ENCODE data around the gene PP2D1. TPM values are rescaled to one million over a fixed set of nuclear protein-coding genes. Genes with fewer than 3 reads are reported as not detected.
"Not testable (repeated sequence)": the region's sequence is repeated elsewhere in the genome, so short reads cannot be mapped to it uniquely, and the experiment has no call there.

The PP2D1 gene
- total RNA-seq, 1 donor from 2014 or later, result not detected

DNA sequence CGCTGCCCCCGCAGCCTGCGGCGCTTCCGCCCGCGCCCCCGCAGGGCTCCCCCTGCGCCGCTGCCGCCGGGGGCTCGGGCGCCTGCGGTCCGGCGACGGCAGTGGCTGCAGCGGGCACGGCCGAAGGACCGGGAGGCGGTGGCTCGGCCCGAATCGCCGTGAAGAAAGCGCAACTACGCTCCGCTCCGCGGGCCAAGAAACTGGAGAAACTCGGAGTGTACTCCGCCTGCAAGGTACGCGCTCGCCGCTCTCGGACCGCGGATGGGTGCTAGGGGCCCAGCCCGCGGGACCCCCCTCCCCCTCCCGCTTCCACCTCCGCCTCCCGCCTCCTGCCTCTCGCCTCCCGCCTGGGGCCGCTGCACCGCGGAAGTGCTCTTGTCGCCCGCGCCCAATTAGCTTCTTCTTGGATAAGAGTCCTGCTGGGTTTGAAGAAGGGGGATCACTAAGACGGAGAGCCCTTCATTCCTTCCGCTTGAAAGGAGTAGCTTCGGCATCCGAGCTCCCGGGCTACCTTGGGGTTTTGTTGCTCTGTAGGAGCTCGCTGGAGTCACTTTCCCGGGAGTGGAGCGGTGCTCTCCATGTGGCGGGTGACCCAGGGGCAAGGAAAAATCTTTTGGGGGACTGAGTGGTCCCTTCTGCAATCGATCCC, 28.6 kb upstream of the PP2D1 start:
- Histone ChIP-seq H3K9ac (ENCODE audit: low read depth in 1 of 3, low read length in 3 of 3) (peak overlapping the region; percentile 82 to 97 (median 90)), H3K27me3 (ENCODE audit: control insufficient read depth in 3 of 3, insufficient read depth in 3 of 3, low read length in 3 of 3) (no peaks in the 10 kb centered on the region), H3K9me3 (ENCODE audit: control insufficient read depth in 3 of 3, low read length in 3 of 3) (no peaks in the 10 kb centered on the region), H3K27ac (ENCODE audit: low read depth, low read length) (peak overlapping the region; percentile 93), H3K4me3 (ENCODE audit: low read length in 3 of 3) (peak overlapping the region; percentile 87 to 94 (median 92)), H3K36me3 (ENCODE audit: control insufficient read depth in 3 of 3, insufficient read depth in 3 of 3, low read length in 3 of 3) (no peaks in the 10 kb centered on the region), H3K4me1 (ENCODE audit: control insufficient read depth in 3 of 3, insufficient read depth in 3 of 3, low read length in 3 of 3) (peaks cover 22 to 38% (median 33%) of the 10 kb centered on the region in 3 donors)

DNA sequence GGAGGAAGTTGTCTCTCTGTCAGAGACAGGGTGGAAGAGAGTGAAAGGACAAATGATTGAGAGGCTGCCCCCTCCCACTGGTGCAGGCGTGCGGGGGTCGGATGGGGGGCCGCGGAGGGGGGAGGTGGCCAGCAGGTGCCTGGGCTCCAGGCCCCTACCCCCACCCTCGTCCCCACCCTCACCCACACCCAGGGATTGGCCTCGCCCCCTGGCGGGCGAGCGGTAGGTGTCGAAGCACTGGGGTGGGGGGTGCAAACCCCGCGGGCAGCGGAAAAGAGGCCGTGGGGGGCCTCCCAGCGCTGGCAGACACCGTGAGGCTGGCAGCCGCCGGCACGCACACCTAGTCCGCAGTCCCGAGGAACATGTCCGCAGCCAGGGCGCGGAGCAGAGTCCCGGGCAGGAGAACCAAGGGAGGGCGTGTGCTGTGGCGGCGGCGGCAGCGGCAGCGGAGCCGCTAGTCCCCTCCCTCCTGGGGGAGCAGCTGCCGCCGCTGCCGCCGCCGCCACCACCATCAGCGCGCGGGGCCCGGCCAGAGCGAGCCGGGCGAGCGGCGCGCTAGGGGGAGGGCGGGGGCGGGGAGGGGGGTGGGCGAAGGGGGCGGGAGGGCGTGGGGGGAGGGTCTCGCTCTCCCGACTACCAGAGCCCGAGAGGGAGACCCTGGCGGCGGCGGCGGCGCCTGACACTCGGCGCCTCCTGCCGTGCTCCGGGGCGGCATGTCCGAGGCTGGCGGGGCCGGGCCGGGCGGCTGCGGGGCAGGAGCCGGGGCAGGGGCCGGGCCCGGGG, 27.9 kb upstream of the PP2D1 start, which contains the start of gene KAT2B:
TSS of gene KAT2B (plus strand) at position 682 of the 783 bp plus-strand sequence. CDS start at position 714, 32 bp downstream.
- Histone ChIP-seq H3K36me3 (ENCODE audit: control insufficient read depth in 3 of 3, insufficient read depth in 3 of 3, low read length in 3 of 3) (no peaks in the 10 kb centered on the region), H3K9ac (ENCODE audit: low read depth in 1 of 3, low read length in 3 of 3) (peak within 1 kb of the TSS; percentile 87 to 97 (median 90)), H3K27ac (ENCODE audit: low read depth, low read length) (peak within 1 kb of the TSS; percentile 93), H3K4me3 (ENCODE audit: low read length in 3 of 3) (peak within 1 kb of the TSS; percentile 87 to 94 (median 92)), H3K27me3 (ENCODE audit: control insufficient read depth in 3 of 3, insufficient read depth in 3 of 3, low read length in 3 of 3) (no peaks in the 10 kb centered on the region), H3K9me3 (ENCODE audit: control insufficient read depth in 3 of 3, low read length in 3 of 3) (no peaks in the 10 kb centered on the region), H3K4me1 (ENCODE audit: control insufficient read depth in 3 of 3, insufficient read depth in 3 of 3, low read length in 3 of 3) (peaks cover 22 to 38% (median 31%) of the 10 kb centered on the region in 3 donors)

DNA sequence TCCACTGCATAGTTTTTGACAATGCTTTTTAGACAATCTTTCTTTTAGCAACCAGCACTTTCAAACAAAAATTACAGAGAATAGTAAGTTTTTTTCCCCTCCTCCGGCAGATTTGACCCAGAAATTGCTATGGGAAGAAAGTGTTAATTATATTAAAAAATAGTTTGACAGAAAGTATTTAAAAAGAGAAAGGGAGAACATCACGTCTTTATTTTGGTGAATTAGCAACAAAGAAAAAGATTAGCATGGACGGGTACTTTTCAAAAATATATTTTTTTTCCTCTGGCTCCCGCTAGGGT, 27.4 kb upstream of the PP2D1 start:
- Histone ChIP-seq H3K36me3 (ENCODE audit: control insufficient read depth in 3 of 3, insufficient read depth in 3 of 3, low read length in 3 of 3) (no peaks in the 10 kb centered on the region), H3K27me3 (ENCODE audit: control insufficient read depth in 3 of 3, insufficient read depth in 3 of 3, low read length in 3 of 3) (no peaks in the 10 kb centered on the region), H3K9me3 (ENCODE audit: control insufficient read depth in 3 of 3, low read length in 3 of 3) (no peaks in the 10 kb centered on the region), H3K4me3 (ENCODE audit: low read length in 3 of 3) (peak overlapping the region; percentile 77 to 82 (median 79)), H3K4me1 (ENCODE audit: control insufficient read depth in 3 of 3, insufficient read depth in 3 of 3, low read length in 3 of 3) (peaks cover 22 to 38% (median 31%) of the 10 kb centered on the region in 3 donors), H3K9ac (ENCODE audit: low read depth in 1 of 3, low read length in 3 of 3) (peak overlapping the region; percentile 63 to 94 (median 76)), H3K27ac (ENCODE audit: low read depth, low read length) (peak overlapping the region; percentile 91)

DNA sequence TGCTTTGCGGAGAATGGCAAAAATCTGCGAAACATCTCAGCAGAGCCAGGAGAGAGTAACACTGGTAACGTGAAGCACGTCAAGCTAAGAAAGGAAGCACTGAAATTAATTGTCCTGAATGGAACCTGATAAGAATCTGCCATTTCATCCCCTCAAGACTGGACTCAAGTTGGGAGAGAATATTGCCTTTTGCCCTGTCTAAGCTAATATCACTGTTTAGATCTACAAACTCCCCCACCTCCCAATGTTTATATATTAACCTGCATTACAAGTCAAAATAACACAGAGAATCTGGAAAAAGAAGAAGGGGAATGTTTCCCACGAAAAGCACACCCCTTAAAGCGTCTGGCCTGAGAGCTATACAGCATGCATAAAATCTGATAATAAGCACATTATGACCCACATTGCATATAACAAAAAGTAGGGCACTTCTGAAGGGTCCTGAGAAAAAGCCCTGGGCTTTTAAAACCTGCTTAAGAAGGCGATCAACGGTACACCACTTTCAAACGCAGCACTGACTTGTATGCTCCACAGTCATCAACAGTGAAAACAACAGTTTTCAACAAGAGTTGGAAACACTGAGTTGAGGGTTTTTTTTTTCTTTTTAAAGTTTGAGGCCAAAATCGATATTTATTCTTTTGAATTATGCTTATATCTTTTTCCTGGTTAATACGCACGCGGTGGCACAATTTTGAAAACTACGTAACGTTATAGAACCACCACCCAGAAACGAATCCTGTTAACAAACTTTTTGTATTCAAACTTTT, 26.8 kb upstream of the PP2D1 start:
- peak overlapping the region; percentile 63 to 94 (median 76) for H3K9ac ChIP-seq (ENCODE audit: low read depth in 1 of 3, low read length in 3 of 3)
- no peaks in the 10 kb centered on the region for H3K36me3 ChIP-seq (ENCODE audit: control insufficient read depth in 3 of 3, insufficient read depth in 3 of 3, low read length in 3 of 3)
- H3K4me1 ChIP-seq (ENCODE audit: control insufficient read depth in 3 of 3, insufficient read depth in 3 of 3, low read length in 3 of 3), result peaks cover 22 to 35% (median 31%) of the 10 kb centered on the region in 3 donors
- H3K27ac ChIP-seq (ENCODE audit: low read depth, low read length), result peak overlapping the region; percentile 91
- H3K9me3 ChIP-seq (ENCODE audit: control insufficient read depth in 3 of 3, low read length in 3 of 3), result no peaks in the 10 kb centered on the region
- H3K4me3 ChIP-seq (ENCODE audit: low read length in 3 of 3), result peak overlapping the region; percentile 77 to 82 (median 79)
- no peaks in the 10 kb centered on the region for H3K27me3 ChIP-seq (ENCODE audit: control insufficient read depth in 3 of 3, insufficient read depth in 3 of 3, low read length in 3 of 3)

DNA sequence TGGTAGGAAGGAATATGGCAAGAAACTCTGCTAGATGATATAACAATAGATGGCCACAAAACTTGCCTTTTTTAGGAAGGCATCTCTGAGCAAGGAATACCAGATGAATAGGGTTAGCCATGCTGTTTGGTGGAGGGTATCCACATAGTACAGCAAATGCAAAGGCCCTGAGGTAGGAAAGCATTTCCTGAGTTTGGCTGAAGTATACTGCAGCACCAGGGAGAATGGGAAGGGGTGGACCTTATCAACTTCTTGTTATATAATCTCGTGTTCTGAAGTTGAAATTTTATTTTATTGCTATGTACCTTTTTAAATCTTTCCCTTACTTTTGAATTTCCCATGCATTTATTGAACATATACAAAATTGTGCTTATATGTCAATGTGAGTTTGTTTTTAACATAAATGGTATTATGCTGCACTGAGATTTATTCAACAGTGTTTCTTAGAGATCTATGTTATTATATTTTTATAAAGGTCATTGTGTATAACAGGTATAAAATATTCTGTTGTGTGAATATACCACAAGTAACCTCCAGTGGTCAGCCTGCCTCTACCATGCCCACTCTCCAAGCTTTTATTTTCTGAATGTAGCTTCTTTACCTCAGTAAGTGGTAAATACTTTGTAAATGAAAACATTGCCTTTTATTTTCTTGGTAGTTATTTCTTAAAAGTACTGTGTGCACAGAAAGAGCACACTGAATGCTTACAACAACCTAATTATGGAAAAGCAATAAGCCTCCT, 25.4 kb upstream of the PP2D1 start:
- H3K4me1 ChIP-seq (ENCODE audit: control insufficient read depth in 3 of 3, insufficient read depth in 3 of 3, low read length in 3 of 3), result peaks cover 9 to 20% (median 18%) of the 10 kb centered on the region in 3 donors
- no peaks in the 10 kb centered on the region for H3K9me3 ChIP-seq (ENCODE audit: control insufficient read depth in 3 of 3, low read length in 3 of 3)
- H3K36me3 ChIP-seq (ENCODE audit: control insufficient read depth in 3 of 3, insufficient read depth in 3 of 3, low read length in 3 of 3), result no peaks in the 10 kb centered on the region
- H3K27ac ChIP-seq (ENCODE audit: low read depth, low read length), result no peak overlapping the region
- H3K27me3 ChIP-seq (ENCODE audit: control insufficient read depth in 3 of 3, insufficient read depth in 3 of 3, low read length in 3 of 3), result no peaks in the 10 kb centered on the region
- no peak overlapping the region for H3K9ac ChIP-seq (ENCODE audit: low read depth in 1 of 3, low read length in 3 of 3)
- no peak overlapping the region for H3K4me3 ChIP-seq (ENCODE audit: low read length in 3 of 3)

DNA sequence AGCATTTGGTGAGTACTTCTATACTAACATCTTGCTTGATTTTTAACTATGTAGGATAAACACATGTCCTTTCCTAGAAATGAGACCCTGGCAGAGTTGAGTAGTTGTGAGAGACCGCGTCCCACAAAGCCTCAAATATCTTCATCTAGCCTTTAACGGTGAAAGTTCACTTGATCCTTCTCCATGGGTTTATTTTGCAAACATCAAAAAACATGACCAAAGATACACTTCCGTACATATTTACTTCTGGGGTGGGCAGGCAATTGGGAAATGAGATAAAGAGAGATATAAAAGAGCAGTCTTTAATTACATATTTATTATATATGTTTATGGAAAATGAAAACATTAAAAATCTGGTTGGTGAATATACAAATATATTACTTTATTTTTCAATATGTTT, 23.0 kb upstream of the PP2D1 start:
- H3K4me3 ChIP-seq (ENCODE audit: low read length in 3 of 3), result no peak overlapping the region
- no peaks in the 10 kb centered on the region for H3K9me3 ChIP-seq (ENCODE audit: control insufficient read depth in 3 of 3, low read length in 3 of 3)
- no peaks in the 10 kb centered on the region for H3K27me3 ChIP-seq (ENCODE audit: control insufficient read depth in 3 of 3, insufficient read depth in 3 of 3, low read length in 3 of 3)

DNA sequence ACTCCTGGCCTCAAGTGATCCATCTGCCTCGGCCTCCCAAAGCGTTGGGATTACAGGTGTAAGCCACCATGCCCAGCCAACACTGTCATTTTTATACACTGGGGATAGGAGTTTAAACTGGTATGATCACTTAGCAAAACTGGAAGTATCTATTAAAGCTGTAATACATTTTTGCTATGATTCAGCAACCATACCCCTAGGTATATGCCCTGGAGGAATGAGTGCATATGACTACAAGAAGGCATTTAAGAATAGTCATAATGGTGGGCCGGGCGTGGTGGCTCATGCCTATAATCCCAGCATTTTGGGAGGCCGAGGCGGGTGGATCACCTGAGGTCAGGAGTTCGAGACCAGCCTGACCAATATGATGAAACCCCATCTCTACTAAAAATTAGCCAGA, 19.9 kb upstream of the PP2D1 start:
- H3K27ac ChIP-seq (ENCODE audit: low read depth, low read length); H3K4me3 ChIP-seq (ENCODE audit: low read length in 3 of 3); H3K36me3 ChIP-seq (ENCODE audit: control insufficient read depth in 3 of 3, insufficient read depth in 3 of 3, low read length in 3 of 3); H3K9me3 ChIP-seq (ENCODE audit: control insufficient read depth in 3 of 3, low read length in 3 of 3); H3K9ac ChIP-seq (ENCODE audit: low read depth in 1 of 3, low read length in 3 of 3); H3K4me1 ChIP-seq (ENCODE audit: control insufficient read depth in 3 of 3, insufficient read depth in 3 of 3, low read length in 3 of 3); H3K27me3 ChIP-seq (ENCODE audit: control insufficient read depth in 3 of 3, insufficient read depth in 3 of 3, low read length in 3 of 3): not testable (repeated sequence)

More for the DNA sequence above, 23.0 kb upstream of the PP2D1 start:
- no peaks in the 10 kb centered on the region for H3K36me3 ChIP-seq (ENCODE audit: control insufficient read depth in 3 of 3, insufficient read depth in 3 of 3, low read length in 3 of 3)
- H3K4me1 ChIP-seq (ENCODE audit: control insufficient read depth in 3 of 3, insufficient read depth in 3 of 3, low read length in 3 of 3), result peaks cover 0 to 11% (median 9%) of the 10 kb centered on the region in 3 donors
- no peak overlapping the region for H3K27ac ChIP-seq (ENCODE audit: low read depth, low read length)
- no peak overlapping the region for H3K9ac ChIP-seq (ENCODE audit: low read depth in 1 of 3, low read length in 3 of 3)

DNA sequence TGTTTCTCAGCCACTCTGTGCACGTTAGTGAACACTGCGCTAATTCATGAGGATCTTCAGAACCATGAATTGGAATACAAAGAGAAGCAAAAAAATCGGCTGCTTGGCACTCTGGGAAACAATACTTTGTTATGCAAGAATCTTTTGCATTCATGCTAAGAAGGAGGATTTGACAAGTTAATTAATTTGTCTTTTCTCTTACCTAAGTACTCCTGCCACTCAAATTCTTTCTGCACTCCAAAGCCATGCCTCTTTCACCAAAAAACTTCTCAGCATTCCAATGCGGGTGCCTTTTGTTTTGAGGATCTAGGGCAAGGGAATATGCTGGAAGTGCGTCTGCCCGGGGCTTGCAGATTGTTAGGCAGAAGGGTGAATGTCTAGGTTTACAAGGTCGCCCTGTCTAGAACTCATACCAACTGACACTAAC, 16.9 kb upstream of the PP2D1 start:
- Histone ChIP-seq H3K9me3 (ENCODE audit: control insufficient read depth in 3 of 3, low read length in 3 of 3) (no peaks in the 10 kb centered on the region), H3K4me3 (ENCODE audit: low read length in 3 of 3) (no peak overlapping the region), H3K27ac (ENCODE audit: low read depth, low read length) (no peak overlapping the region), H3K9ac (ENCODE audit: low read depth in 1 of 3, low read length in 3 of 3) (no peak overlapping the region), H3K4me1 (ENCODE audit: control insufficient read depth in 3 of 3, insufficient read depth in 3 of 3, low read length in 3 of 3) (no peaks in the 10 kb centered on the region), H3K27me3 (ENCODE audit: control insufficient read depth in 3 of 3, insufficient read depth in 3 of 3, low read length in 3 of 3) (no peaks in the 10 kb centered on the region), H3K36me3 (ENCODE audit: control insufficient read depth in 3 of 3, insufficient read depth in 3 of 3, low read length in 3 of 3) (no peaks in the 10 kb centered on the region)

DNA sequence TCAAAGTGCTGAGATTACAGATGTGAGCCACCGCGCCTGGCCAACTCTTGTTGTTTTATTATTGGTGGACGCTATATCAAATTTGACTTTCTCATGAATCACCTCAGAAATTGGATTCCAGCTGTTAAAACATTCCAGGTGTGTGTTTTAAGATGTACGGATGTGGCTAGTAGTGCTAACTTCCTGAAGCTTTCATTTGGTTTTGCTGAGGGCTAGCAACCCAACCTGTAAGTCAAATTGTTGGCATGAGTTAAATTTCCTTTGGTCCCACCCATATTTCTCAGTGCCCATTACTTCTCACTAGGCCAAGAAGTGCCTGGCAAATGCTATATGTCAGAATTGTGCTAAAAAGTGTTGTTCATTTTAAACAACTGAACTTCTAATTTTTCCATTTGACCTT, 15.1 kb upstream of the PP2D1 start:
- Histone ChIP-seq H3K9ac (ENCODE audit: low read depth in 1 of 3, low read length in 3 of 3) (no peak overlapping the region), H3K36me3 (ENCODE audit: control insufficient read depth in 3 of 3, insufficient read depth in 3 of 3, low read length in 3 of 3) (no peaks in the 10 kb centered on the region), H3K9me3 (ENCODE audit: control insufficient read depth in 3 of 3, low read length in 3 of 3) (no peaks in the 10 kb centered on the region), H3K27me3 (ENCODE audit: control insufficient read depth in 3 of 3, insufficient read depth in 3 of 3, low read length in 3 of 3) (no peaks in the 10 kb centered on the region), H3K27ac (ENCODE audit: low read depth, low read length) (no peak overlapping the region), H3K4me1 (ENCODE audit: control insufficient read depth in 3 of 3, insufficient read depth in 3 of 3, low read length in 3 of 3) (peaks cover 0 to 3% (median 0%) of the 10 kb centered on the region in 3 donors), H3K4me3 (ENCODE audit: low read length in 3 of 3) (no peak overlapping the region)

All from skeletal muscle tissue (tissue), 4 donors.